OCI-LY7 (cell line): Measurements from ENCODE around the gene ZNF438. TPM values are rescaled to one million over a fixed set of nuclear protein-coding genes. Genes with fewer than 3 reads are reported as not detected.
"Not testable (repeated sequence)": the region's sequence is repeated elsewhere in the genome, so short reads cannot be mapped to it uniquely, and the experiment has no call there.

Source experiments
- BruUV-seq: library from RNA; stranded (reverse); fragments of 400-500 nt; replicated peaks from 2 replicates; lab custom pipeline; 2021; lab: Mats Ljungman, UMichigan
- CTCF ChIA-PET: fragments of 300-600 bp; sonication (Branson Sonifier 250); formaldehyde crosslinking; loops from one replicate; lab custom pipeline; 2022; ENCODE audit warnings: antibody characterized with exemption; ENCODE audit not compliant: unreplicated experiment; lab: Charles Lee
- POLR2A ChIA-PET: fragments of 300-600 bp; sonication (Branson Sonifier 250); formaldehyde crosslinking; loops from one replicate; lab custom pipeline; 2022; ENCODE audit warnings: antibody characterized with exemption; lab: Charles Lee
- DNase-seq: peaks from one replicate; pipeline ENCODE4 v3.0.0-alpha.2; 2015; ENCODE audit warnings: low spot score
- H2AFZ ChIP-seq: fragments of 200-600 bp; sonication (generic), shearing (Covaris generic); 2 replicates; pipeline ENCODE4 v1.6.1; 2014; ENCODE audit warnings: mild to moderate bottlenecking, antibody characterized with exemption, low read length, moderate library complexity
- H3K27ac ChIP-seq: fragments of 200-600 bp; sonication (generic); 2 replicates; pipeline ENCODE4 v1.5.1; 2014; ENCODE audit warnings: mixed run types, low read depth, mild to moderate bottlenecking, moderate library complexity, low read length, inconsistent platforms; ENCODE audit not compliant: poor library complexity, severe bottlenecking
- H3K36me3 ChIP-seq: fragments of 200-600 bp; sonication (generic); 2 replicates; pipeline ENCODE4 v1.6.1; 2014; ENCODE audit warnings: mild to moderate bottlenecking, antibody characterized with exemption, low read length, moderate library complexity, mixed read lengths; ENCODE audit not compliant: insufficient read depth
- H3K4me1 ChIP-seq: fragments of 200-600 bp; sonication (generic); 2 replicates; pipeline ENCODE4 v1.5.1; 2014; ENCODE audit warnings: mild to moderate bottlenecking, low read length; ENCODE audit not compliant: insufficient read depth, poor library complexity, severe bottlenecking
- H3K4me2 ChIP-seq: fragments of 200-600 bp; sonication (generic); 2 replicates; pipeline ENCODE4 v1.6.1; 2014; ENCODE audit warnings: mild to moderate bottlenecking, low read length
- H3K4me3 ChIP-seq: fragments of 200-600 bp; sonication (generic); 2 replicates; pipeline ENCODE4 v1.5.1; 2014; ENCODE audit warnings: mild to moderate bottlenecking, low read depth, low read length; ENCODE audit not compliant: poor library complexity, severe bottlenecking
- H3K79me2 ChIP-seq: fragments of 200-600 bp; sonication (generic); 2 replicates; pipeline ENCODE4 v1.6.1; 2016; ENCODE audit warnings: low read depth, mild to moderate bottlenecking, low read length, moderate library complexity, mixed read lengths; ENCODE audit not compliant: insufficient read depth
- H3K9me2 ChIP-seq: fragments of 200-600 bp; sonication (generic); 2 replicates; pipeline ENCODE4 v1.6.1; 2016; ENCODE audit warnings: mild to moderate bottlenecking, low read length, mixed read lengths; ENCODE audit not compliant: insufficient read depth
- H3K9me3 ChIP-seq: fragments of 200-600 bp; sonication (generic); 2 replicates; pipeline ENCODE4 v1.6.1; 2014; ENCODE audit warnings: mild to moderate bottlenecking, mixed run types, low read length, mixed read lengths
- H4K20me1 ChIP-seq: fragments of 200-600 bp; sonication (generic); 2 replicates; pipeline ENCODE4 v1.6.1; 2014; ENCODE audit warnings: mild to moderate bottlenecking, antibody characterized with exemption, low read length, moderate library complexity, mixed read lengths; ENCODE audit not compliant: insufficient read depth
- CTCF ChIP-seq: fragments of 200-600 bp; sonication (generic); conservative IDR thresholded peaks from 2 replicates; pipeline ENCODE4 v1.5.1; 2014; ENCODE audit warnings: mild to moderate bottlenecking, antibody characterized with exemption, low read length, moderate library complexity, mixed read lengths
- EZH2phosphoT487 ChIP-seq: fragments of 200-600 bp; sonication (generic); IDR thresholded peaks from 2 replicates; pipeline ENCODE4 v1.6.1; 2018; ENCODE audit warnings: low read depth, borderline replicate concordance, mild to moderate bottlenecking, mixed run types, antibody characterized with exemption, low read length, moderate library complexity, mixed read lengths
- intact Hi-C: fragments of 100-400 bp; cut with micrococcal nuclease; formaldehyde crosslinking; loops from one replicate; pipeline ENCODE4 v1.10.0; 2022; ENCODE audit not compliant: unreplicated experiment
- total RNA-seq, 2 experiments: library from RNA; depleted of rRNA in 1 of 2; stranded (reverse); fragments of >200 nt in 1 of 2; shearing (Covaris generic) in 1 of 2; gene quantifications; 2 replicates each; pipeline ENCODE4 v1.2.3, GENCODE V29; 2014 to 2022

Gene ZNF438
- total RNA-seq, 2 experiments from 2014 or later = 2.0 to 2.5 TPM

GRCh38 chr10:30902621-30903396, 128.9 kb downstream of the ZNF438 start:
- Histone ChIP-seq H3K36me3 (no peaks in the 10 kb centered on the region), H3K27ac (no peak overlapping the region), H3K4me3 (no peak overlapping the region), H2AFZ (no peak overlapping the region), H3K4me2 (no peak overlapping the region), H4K20me1 (no peaks in the 10 kb centered on the region), H3K9me3 (0 out of 2 replicates have a peak, but pooled peaks cover 5% of the 10 kb centered on the region), H3K4me1 (no peaks in the 10 kb centered on the region), H3K9me2 (no peaks in the 10 kb centered on the region), H3K79me2 (no peaks in the 10 kb centered on the region)
- TF ChIP-seq CTCF (no peak), EZH2phosphoT487 (no peak)
- ChIA-PET CTCF (no interaction called here), POLR2A (interaction anchor here (1.1 kb wide), 2 partner anchors 12 to 59 kb away, joined by 3 to 6 read pairs; no protein-coding TSS in a partner anchor)
- BruUV-seq = no TSS peak
- intact Hi-C loops = no loop called here
- no peak for DNase-seq

DNA sequence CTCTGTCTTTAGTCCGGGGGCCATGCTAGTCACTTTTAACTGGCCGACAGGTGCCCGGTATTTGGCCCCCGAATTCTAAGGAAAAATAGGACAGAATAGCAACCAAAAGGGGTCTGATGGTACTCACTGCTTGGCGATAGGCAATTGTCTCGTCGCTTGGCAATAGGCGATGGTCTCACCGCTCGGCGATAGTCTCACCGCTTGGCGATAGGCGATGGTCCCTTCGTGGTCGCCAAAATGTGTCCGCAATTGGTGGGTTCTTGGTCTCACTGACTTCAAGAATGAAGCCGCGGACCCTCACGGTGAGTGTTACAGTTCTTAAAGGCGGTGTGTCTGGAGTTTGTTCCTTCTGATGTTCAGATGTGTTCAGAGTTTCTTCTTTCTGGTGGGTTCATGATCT, 130.2 kb downstream of the ZNF438 start:
- H3K9me3 ChIP-seq, H3K79me2 ChIP-seq, H2AFZ ChIP-seq, H3K4me2 ChIP-seq, H4K20me1 ChIP-seq, BruUV-seq, CTCF ChIA-PET, DNase-seq, H3K36me3 ChIP-seq, H3K4me3 ChIP-seq, H3K27ac ChIP-seq, H3K9me2 ChIP-seq, intact Hi-C loops, H3K4me1 ChIP-seq: not testable (repeated sequence)
- POLR2A ChIA-PET = interaction anchor here (1.1 kb wide), 1 partner anchor 57 kb away, joined by 6 read pairs; no protein-coding TSS in a partner anchor

DNA sequence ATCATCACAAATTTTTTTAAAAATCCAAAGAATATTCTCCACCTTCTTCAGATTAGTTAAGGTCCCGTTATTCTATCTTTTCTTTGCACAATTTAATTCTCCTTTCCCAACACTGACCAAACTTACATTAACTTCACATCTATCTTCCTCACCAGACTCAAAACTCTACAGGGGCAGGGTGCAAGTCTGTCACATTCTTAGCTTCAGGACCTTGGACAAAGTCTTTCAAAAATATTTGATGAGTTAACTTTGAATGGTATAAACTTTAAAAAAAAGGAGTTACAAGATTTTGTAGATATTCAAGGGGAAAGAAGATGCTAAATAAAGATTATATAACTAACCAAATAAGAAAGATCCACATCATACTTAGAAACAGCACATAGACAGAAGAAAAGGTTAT, 132.7 kb downstream of the ZNF438 start:
- TF ChIP-seq CTCF = no peak
- no peak for TF ChIP-seq EZH2phosphoT487
- POLR2A ChIA-PET = no interaction called here
- Histone ChIP-seq H3K4me2 (no peak overlapping the region), H3K4me3 (no peak overlapping the region), H3K36me3 (no peaks in the 10 kb centered on the region), H2AFZ (no peak overlapping the region), H3K9me3 (0 out of 2 replicates have a peak, but pooled peaks cover 5% of the 10 kb centered on the region), H3K27ac (no peak overlapping the region), H3K79me2 (no peaks in the 10 kb centered on the region), H4K20me1 (no peaks in the 10 kb centered on the region), H3K4me1 (no peaks in the 10 kb centered on the region), H3K9me2 (no peaks in the 10 kb centered on the region)
- CTCF ChIA-PET = no interaction called here
- no TSS peak for BruUV-seq
- intact Hi-C loops = no loop called here
- DNase-seq = no peak
